ENCODE results near the gene HES7. TPM values are rescaled to one million over a fixed set of nuclear protein-coding genes. Genes with fewer than 3 reads are reported as not detected.

The HES7 gene
- total RNA-seq, 1 experiment from 2014 or later, result not detected

DNA sequence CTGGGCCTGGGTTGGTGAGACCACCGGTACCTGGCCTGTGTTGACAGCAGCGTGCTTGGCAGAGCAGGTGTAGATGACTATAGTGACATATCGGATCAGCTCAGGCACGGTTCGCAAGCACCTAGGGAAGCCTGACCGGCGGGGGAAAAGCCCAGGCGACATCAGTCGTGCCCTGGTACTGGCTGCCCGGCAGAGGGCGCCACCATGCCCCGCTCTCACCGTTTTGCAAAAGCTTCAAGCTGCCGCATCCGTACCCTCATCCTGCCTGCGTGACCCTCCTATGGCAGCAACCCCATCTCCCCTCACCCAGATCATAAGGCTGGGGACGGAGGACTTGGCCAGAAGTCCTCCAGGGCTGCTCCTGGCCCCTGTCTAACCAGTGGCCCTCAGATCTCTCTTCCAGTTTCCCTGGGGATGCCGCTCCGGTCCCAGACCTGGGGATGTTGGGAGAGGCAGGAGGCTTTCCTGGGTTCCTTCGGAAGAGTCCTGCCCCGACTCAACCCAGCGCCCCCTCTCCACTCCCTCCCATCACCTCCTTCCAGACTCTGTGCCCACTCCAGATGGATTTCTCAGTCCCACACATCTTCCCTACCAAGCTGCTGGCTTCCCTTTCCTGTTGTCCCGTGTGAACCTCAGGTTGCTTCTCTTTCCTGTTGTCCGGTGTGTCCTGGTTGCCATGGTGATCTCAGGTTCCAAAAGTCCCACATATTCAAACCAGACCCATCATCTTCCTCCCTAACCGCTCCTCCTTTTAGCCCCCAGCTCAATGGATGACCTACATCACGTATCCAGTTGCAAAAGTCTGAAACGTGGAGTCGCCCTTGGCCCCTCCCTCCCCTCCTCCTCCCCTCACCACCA, 50.0 kb downstream of the HES7 start:
- DNase-seq (ENCODE audit: low spot score), result peak; percentile 64

DNA sequence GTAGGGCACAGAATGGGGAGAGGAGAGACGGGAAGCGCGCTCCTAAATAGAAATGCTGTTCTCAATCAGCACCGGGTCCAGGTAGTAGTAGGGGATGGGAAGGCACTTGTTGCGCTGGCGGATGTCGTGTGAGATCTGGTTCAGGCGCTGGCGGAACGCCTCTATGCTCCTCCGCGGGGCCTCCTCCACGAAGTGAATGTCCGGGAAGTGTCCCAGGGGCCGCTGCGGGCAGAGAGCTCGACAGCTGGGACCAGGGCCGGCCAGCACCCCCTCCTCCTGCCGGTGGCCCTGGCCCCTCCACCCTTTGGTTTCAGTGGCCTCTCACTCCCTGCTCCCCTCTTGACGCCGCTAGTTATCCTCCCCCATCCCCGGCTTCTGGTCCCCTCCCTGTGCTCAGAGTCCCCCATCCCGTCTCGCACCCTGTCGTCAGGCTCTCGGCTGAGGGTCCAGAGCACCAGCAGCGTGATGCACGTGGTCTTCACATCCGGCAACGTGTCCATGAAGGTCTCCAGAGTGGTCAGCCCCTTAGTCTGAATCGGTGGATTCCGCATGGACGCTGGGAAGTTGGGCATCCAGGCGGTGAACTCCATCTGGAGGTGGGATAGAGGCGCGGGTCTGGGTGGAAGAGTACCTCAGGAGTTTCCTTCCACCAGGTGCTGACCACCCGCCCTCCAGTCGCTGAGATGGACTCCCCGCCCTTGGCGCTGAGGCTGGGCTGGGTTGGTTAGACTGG, 51.0 kb downstream of the HES7 start:
- DNase-seq (ENCODE audit: low spot score), result no peak

DNA sequence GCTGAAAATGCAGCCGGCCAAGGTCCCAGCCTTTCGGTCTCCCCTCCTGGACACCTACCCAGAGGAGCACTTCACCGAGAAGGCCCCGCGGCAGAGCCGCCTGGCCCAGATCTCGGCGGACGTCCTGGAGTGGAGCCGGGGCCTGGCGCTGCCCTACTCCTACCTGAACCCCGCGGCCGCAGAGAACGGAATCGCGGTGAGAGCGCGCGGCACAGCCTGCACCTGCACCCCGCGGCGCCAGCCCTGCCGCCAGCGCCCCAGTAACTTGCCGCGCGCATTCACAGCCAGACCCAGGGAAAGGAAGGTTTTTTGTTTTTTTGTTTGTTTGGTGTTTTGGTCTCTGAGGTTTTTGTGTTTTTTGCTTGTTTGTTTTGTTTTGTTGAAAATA, 51.6 kb downstream of the HES7 start:
- no peak for DNase-seq (ENCODE audit: low spot score)

DNA sequence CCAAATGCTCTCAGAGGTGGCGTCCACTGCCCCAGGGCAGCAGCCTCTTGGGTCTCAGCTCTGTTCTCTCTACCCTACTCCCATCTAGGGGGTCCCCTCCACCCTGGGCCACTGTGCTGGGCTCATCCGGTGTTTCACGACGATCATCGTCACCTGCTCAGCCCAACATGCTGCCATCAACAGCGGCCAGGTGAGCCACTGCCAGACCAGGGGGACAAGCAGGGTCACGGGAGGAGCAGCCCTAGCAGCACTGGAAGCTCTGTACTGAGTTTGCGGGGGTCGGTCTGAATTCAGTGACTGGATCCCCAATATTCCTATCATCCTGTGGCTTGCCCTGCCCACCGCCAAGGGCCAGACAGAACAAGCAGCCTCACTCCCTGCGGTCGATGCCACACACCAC, 52.4 kb downstream of the HES7 start:
- no peak for DNase-seq (ENCODE audit: low spot score)

Other genes starting within 250 kb of the HES7 start
- gene CHD3, start 235.3 kb downstream of the HES7 start, total RNA-seq (2014; rRNA removed; shearing (Covaris generic)), result 89.2 and 104 TPM in 2 replicates
- 1.5 and 1.8 TPM in 2 replicates for gene RNF227, start 207.8 kb downstream of the HES7 start, total RNA-seq (2014; rRNA removed; shearing (Covaris generic))
- gene KCNAB3, start 194.2 kb downstream of the HES7 start, total RNA-seq (2014; rRNA removed; shearing (Covaris generic)), result 0.38 and 0.55 TPM in 2 replicates
- 54.2 and 64.2 TPM in 2 replicates for gene TRAPPC1, start 192.2 kb downstream of the HES7 start, total RNA-seq (2014; rRNA removed; shearing (Covaris generic))
- 34.5 and 35.4 TPM in 2 replicates for gene CNTROB, start 191.9 kb downstream of the HES7 start, total RNA-seq (2014; rRNA removed; shearing (Covaris generic))
- not detected in 2 replicates for gene GUCY2D, start 121.5 kb downstream of the HES7 start, total RNA-seq (2014; rRNA removed; shearing (Covaris generic))
- 0.14 TPM in 1 of 2 replicates, not detected in the other for gene ALOX15B, start 85.0 kb downstream of the HES7 start, total RNA-seq (2014; rRNA removed; shearing (Covaris generic))
- gene ALOX12B, start 36.4 kb downstream of the HES7 start, total RNA-seq (2014; rRNA removed; shearing (Covaris generic)), result not detected in 2 replicates
- 0.05 TPM in 1 of 2 replicates, not detected in the other for gene ALOXE3, start 5.6 kb downstream of the HES7 start, total RNA-seq (2014; rRNA removed; shearing (Covaris generic))
- 6.9 and 7.5 TPM in 2 replicates for gene PER1, start 28.3 kb upstream of the HES7 start, total RNA-seq (2014; rRNA removed; shearing (Covaris generic))
- gene VAMP2, start 38.8 kb upstream of the HES7 start, total RNA-seq (2014; rRNA removed; shearing (Covaris generic)), result 1.9 and 4.3 TPM in 2 replicates
- gene TMEM107, start 52.3 kb upstream of the HES7 start, total RNA-seq (2014; rRNA removed; shearing (Covaris generic)), result 35.8 and 39.3 TPM in 2 replicates
- 8.8 and 10.9 TPM in 2 replicates for gene BORCS6, start 66.1 kb upstream of the HES7 start, total RNA-seq (2014; rRNA removed; shearing (Covaris generic))
- 110 and 114 TPM in 2 replicates for gene AURKB, start 86.5 kb upstream of the HES7 start, total RNA-seq (2014; rRNA removed; shearing (Covaris generic))
- gene CTC1, start 124.0 kb upstream of the HES7 start, total RNA-seq (2014; rRNA removed; shearing (Covaris generic)), result 3.2 and 7.7 TPM in 2 replicates
- 28.0 and 29.3 TPM in 2 replicates for gene PFAS, start 125.2 kb upstream of the HES7 start, total RNA-seq (2014; rRNA removed; shearing (Covaris generic))
- gene RANGRF, start 164.6 kb upstream of the HES7 start, total RNA-seq (2014; rRNA removed; shearing (Covaris generic)), result 12.1 and 17.4 TPM in 2 replicates
- gene SLC25A35, start 171.3 kb upstream of the HES7 start, total RNA-seq (2014; rRNA removed; shearing (Covaris generic)), result 0.60 and 3.2 TPM in 2 replicates
- not detected in 2 replicates for gene ARHGEF15, start 186.1 kb upstream of the HES7 start, total RNA-seq (2014; rRNA removed; shearing (Covaris generic))
- gene ODF4, start 215.7 kb upstream of the HES7 start, total RNA-seq (2014; rRNA removed; shearing (Covaris generic)), result not detected in 2 replicates

All from A172 (cell line).